HEK293 (cell line): ENCODE results near the gene ERVK3-1.

Experiments used
- AEBP2 ChIP-seq: fragments of 450-650 bp; formaldehyde crosslinking; IDR thresholded peaks from 2 replicates; pipeline ENCODE4 v1.5.1; 2016; ENCODE audit warnings: missing biosample characterization, missing genetic modification characterization, borderline replicate concordance
- ELK4 ChIP-seq: IDR thresholded peaks from 2 replicates; pipeline ENCODE4 v1.6.1; 2011; ENCODE audit warnings: mild to moderate bottlenecking, low read depth, low read length, borderline replicate concordance
- KLF7 ChIP-seq: fragments of 450-650 bp; formaldehyde crosslinking; IDR thresholded peaks from 2 replicates; pipeline ENCODE4 v1.5.1; 2016; ENCODE audit warnings: missing biosample characterization, missing genetic modification characterization, borderline replicate concordance
- MZF1 ChIP-seq: fragments of 450-650 bp; formaldehyde crosslinking; IDR thresholded peaks from 2 replicates; pipeline ENCODE4 v1.5.1; 2017; ENCODE audit warnings: missing biosample characterization, missing genetic modification characterization, borderline replicate concordance
- OVOL3 ChIP-seq: fragments of 450-650 bp; formaldehyde crosslinking; IDR thresholded peaks from 2 replicates; pipeline ENCODE4 v1.5.1; 2016; ENCODE audit warnings: missing biosample characterization, missing genetic modification characterization
- SP2 ChIP-seq: fragments of 450-650 bp; formaldehyde crosslinking; IDR thresholded peaks from 2 replicates; pipeline ENCODE4 v1.5.1; 2016; ENCODE audit warnings: missing biosample characterization, missing genetic modification characterization
- SP3 ChIP-seq: fragments of 450-650 bp; formaldehyde crosslinking; IDR thresholded peaks from 2 replicates; pipeline ENCODE4 v1.5.1; 2016; ENCODE audit warnings: missing biosample characterization, missing genetic modification characterization
- TSHZ1 ChIP-seq: fragments of 450-650 bp; formaldehyde crosslinking; IDR thresholded peaks from 2 replicates; pipeline ENCODE4 v1.5.1; 2016; ENCODE audit warnings: missing biosample characterization, missing genetic modification characterization, borderline replicate concordance
- YY2 ChIP-seq: fragments of 450-650 bp; formaldehyde crosslinking; IDR thresholded peaks from 2 replicates; pipeline ENCODE4 v1.5.1; 2016; ENCODE audit warnings: missing biosample characterization, missing genetic modification characterization
- ZFP3 ChIP-seq: fragments of 450-650 bp; formaldehyde crosslinking; IDR thresholded peaks from 2 replicates; pipeline ENCODE4 v1.5.1; 2016; ENCODE audit warnings: low read depth, missing biosample characterization, missing genetic modification characterization
- ZFP41 ChIP-seq: fragments of 450-650 bp; formaldehyde crosslinking; IDR thresholded peaks from 2 replicates; pipeline ENCODE4 v1.5.1; 2016; ENCODE audit warnings: missing biosample characterization, missing genetic modification characterization, borderline replicate concordance
- ZNF155 ChIP-seq: fragments of 450-650 bp; formaldehyde crosslinking; IDR thresholded peaks from 2 replicates; pipeline ENCODE4 v1.5.1; 2016; ENCODE audit warnings: missing biosample characterization, missing genetic modification characterization
- ZNF2 ChIP-seq: fragments of 450-650 bp; formaldehyde crosslinking; IDR thresholded peaks from 2 replicates; pipeline ENCODE4 v1.5.1; 2016; ENCODE audit warnings: missing biosample characterization, missing genetic modification characterization
- ZNF24 ChIP-seq: fragments of 450-650 bp; formaldehyde crosslinking; IDR thresholded peaks from 2 replicates; pipeline ENCODE4 v1.5.1; 2016; ENCODE audit warnings: missing biosample characterization, missing genetic modification characterization
- ZNF274 ChIP-seq, 2 experiments: fragments of 200-500 bp in 1 of 2; fragments of 450-650 bp in 1 of 2; sonication (Bioruptor generic) in 1 of 2; formaldehyde crosslinking in 1 of 2; IDR thresholded peaks; 2 replicates each; pipeline versions ENCODE4 v1.5.1 to v1.6.1; 2014 to 2016; ENCODE audit warnings: borderline replicate concordance in 1 of 2, inconsistent platforms in 1 of 2, low read length in 1 of 2, missing biosample characterization in 1 of 2, missing genetic modification characterization in 1 of 2
- ZNF391 ChIP-seq: fragments of 450-650 bp; formaldehyde crosslinking; IDR thresholded peaks from 2 replicates; pipeline ENCODE4 v1.5.1; 2016; ENCODE audit warnings: low read depth, missing biosample characterization, missing genetic modification characterization, borderline replicate concordance
- ZNF404 ChIP-seq: fragments of 450-650 bp; formaldehyde crosslinking; IDR thresholded peaks from 2 replicates; pipeline ENCODE4 v1.5.1; 2017; ENCODE audit warnings: missing biosample characterization, missing genetic modification characterization
- ZNF488 ChIP-seq: fragments of 450-650 bp; formaldehyde crosslinking; IDR thresholded peaks from 2 replicates; pipeline ENCODE4 v1.5.1; 2016; ENCODE audit warnings: missing biosample characterization, missing genetic modification characterization
- ZNF521 ChIP-seq: fragments of 450-650 bp; formaldehyde crosslinking; IDR thresholded peaks from 2 replicates; pipeline ENCODE4 v1.5.1; 2017; ENCODE audit warnings: missing biosample characterization, mild to moderate bottlenecking, missing genetic modification characterization
- ZNF626 ChIP-seq: fragments of 450-650 bp; sonication (Bioruptor Pico); formaldehyde crosslinking; IDR thresholded peaks from 2 replicates; pipeline ENCODE4 v1.5.1; 2018; ENCODE audit warnings: missing biosample characterization, missing genetic modification characterization, inconsistent platforms
- ZNF629 ChIP-seq: fragments of 450-650 bp; formaldehyde crosslinking; IDR thresholded peaks from 2 replicates; pipeline ENCODE4 v1.5.1; 2017; ENCODE audit warnings: missing biosample characterization, missing genetic modification characterization
- ZNF639 ChIP-seq: fragments of 450-650 bp; formaldehyde crosslinking; IDR thresholded peaks from 2 replicates; pipeline ENCODE4 v1.5.1; 2016; ENCODE audit warnings: missing biosample characterization, missing genetic modification characterization
- ZNF660 ChIP-seq: fragments of 450-650 bp; IDR thresholded peaks from 2 replicates; pipeline ENCODE4 v1.5.1; 2018; ENCODE audit warnings: missing biosample characterization, mild to moderate bottlenecking, missing genetic modification characterization
- ZNF701 ChIP-seq: fragments of 450-650 bp; formaldehyde crosslinking; IDR thresholded peaks from 2 replicates; pipeline ENCODE4 v1.5.1; 2016; ENCODE audit warnings: missing biosample characterization, missing genetic modification characterization
- ZNF707 ChIP-seq: fragments of 450-650 bp; formaldehyde crosslinking; IDR thresholded peaks from 2 replicates; pipeline ENCODE4 v1.5.1; 2016; ENCODE audit warnings: missing biosample characterization, missing genetic modification characterization
- ZNF776 ChIP-seq: fragments of 450-650 bp; formaldehyde crosslinking; IDR thresholded peaks from 2 replicates; pipeline ENCODE4 v1.5.0; 2017; ENCODE audit warnings: missing biosample characterization, missing genetic modification characterization, borderline replicate concordance
- ZNF785 ChIP-seq: fragments of 450-650 bp; formaldehyde crosslinking; IDR thresholded peaks from 2 replicates; pipeline ENCODE4 v1.5.1; 2016; ENCODE audit warnings: missing biosample characterization, missing genetic modification characterization
- ZSCAN18 ChIP-seq: fragments of 450-650 bp; formaldehyde crosslinking; IDR thresholded peaks from 2 replicates; pipeline ENCODE4 v1.5.1; 2016; ENCODE audit warnings: missing biosample characterization, missing genetic modification characterization

ERVK3-1 gene

GRCh38 chr19:58279042-58279924, 25.9 kb upstream of the ERVK3-1 start (continued):
- no peak for TF ChIP-seq ZNF2 (tag by site-specific recombination)
- TF ChIP-seq TSHZ1 (tag by site-specific recombination), result no peak
- TF ChIP-seq ZNF404 (tag by site-specific recombination), result no peak
- TF ChIP-seq ZNF639 (tag by site-specific recombination), result no peak
- no peak for TF ChIP-seq ZNF660 (tag by site-specific recombination)
- no peak for TF ChIP-seq ZNF391
- peak; percentile 9; the same call in 1 of the 2 replicates for TF ChIP-seq ZNF629
- TF ChIP-seq ZNF785 (tag by site-specific recombination), result no peak
- peak; percentile 11; the same call in 1 of the 2 replicates for TF ChIP-seq KLF7 (tag by site-specific recombination)
- TF ChIP-seq ZNF488 (tag by site-specific recombination), result no peak
- no peak for TF ChIP-seq YY2
- no peak for TF ChIP-seq ZFP3 (tag by site-specific recombination)
- TF ChIP-seq OVOL3 (tag by site-specific recombination), result 0 out of 2 replicates have a peak, but pooled peaks have one; percentile 39
- 0 out of 2 replicates have a peak, but pooled peaks have one; percentile 17 for TF ChIP-seq ZNF24 (tag by site-specific recombination)
- no peak for TF ChIP-seq ZSCAN18 (tag by site-specific recombination)
- TF ChIP-seq ZNF626, result no peak
- no peak for TF ChIP-seq ZNF155 (tag by site-specific recombination)
- TF ChIP-seq ZNF776 (tag by site-specific recombination), result no peak
- no peak for TF ChIP-seq SP3 (tag by site-specific recombination)
- TF ChIP-seq MZF1 (tag by site-specific recombination), result peak; percentile 84
- no peak for TF ChIP-seq ZNF701 (tag by site-specific recombination)
- TF ChIP-seq ZNF707 (tag by site-specific recombination), result no peak
- TF ChIP-seq ELK4, result no peak
- TF ChIP-seq AEBP2 (tag by site-specific recombination), result no peak
- no peak for TF ChIP-seq ZNF521 (tag by site-specific recombination)
- TF ChIP-seq ZFP41 (tag by site-specific recombination), result no peak
- TF ChIP-seq ZNF274 (IDR thresholded peaks at IDR 0.05; ENCODE audit: low read length), result no peak
- TF ChIP-seq ZNF274 (tag by site-specific recombination; IDR thresholded peaks at IDR 0.05; ENCODE audit: borderline replicate concordance), result no peak
- TF ChIP-seq SP2 (tag by site-specific recombination), result no peak
